PC-9 (cell line): Measurements from ENCODE around the gene LTK. TPM values are rescaled to one million over a fixed set of nuclear protein-coding genes. Genes with fewer than 3 reads are reported as not detected.

Experiments
- BruUV-seq: library from RNA; stranded (reverse); fragments of 400-500 nt; replicated peaks from 2 replicates; lab custom pipeline; 2021; lab: Mats Ljungman, UMichigan
- CTCF ChIA-PET: fragments of 300-600 bp; sonication (Branson Sonifier 250); formaldehyde crosslinking; loops from one replicate; lab custom pipeline; 2022; ENCODE audit warnings: antibody characterized with exemption; lab: Charles Lee
- POLR2A ChIA-PET: fragments of 300-600 bp; sonication (Branson Sonifier 250); formaldehyde crosslinking; loops from one replicate; lab custom pipeline; 2022; ENCODE audit warnings: antibody characterized with exemption; ENCODE audit not compliant: unreplicated experiment; lab: Charles Lee
- DNase-seq, 2 experiments: peaks; one replicate each; pipeline versions ENCODE4 v3.0.0 to v3.0.0-alpha.2; 2015 to 2022; ENCODE audit warnings: mixed read lengths in 1 of 2
- H2AFZ ChIP-seq: fragments of 200-600 bp; sonication (generic); 2 replicates; pipeline ENCODE4 v1.8.1; 2017; ENCODE audit warnings: antibody characterized with exemption
- H3F3A ChIP-seq: fragments of 200-600 bp; sonication (generic); 2 replicates; pipeline ENCODE4 v1.8.1; 2017; ENCODE audit warnings: antibody characterized with exemption, mild to moderate bottlenecking, low read depth; ENCODE audit not compliant: insufficient read depth
- H3K27ac ChIP-seq: fragments of 200-600 bp; sonication (generic); 2 replicates; pipeline ENCODE4 v1.6.1; 2016; ENCODE audit warnings: mixed run types
- H3K27me3 ChIP-seq: fragments of 200-600 bp; sonication (generic); 2 replicates; pipeline ENCODE4 v1.6.1; 2016; ENCODE audit warnings: low read depth, mixed run types; ENCODE audit not compliant: insufficient read depth
- H3K36me3 ChIP-seq: fragments of 200-600 bp; sonication (generic); 2 replicates; pipeline ENCODE4 v1.6.1; 2016; ENCODE audit warnings: low read depth, mixed run types
- H3K4me1 ChIP-seq: fragments of 200-600 bp; sonication (generic); replicated peaks from 2 replicates; pipeline ENCODE4 v1.6.1; 2016; ENCODE audit warnings: mixed run types; ENCODE audit not compliant: insufficient read depth
- H3K4me2 ChIP-seq: fragments of 200-600 bp; sonication (generic); 2 replicates; pipeline ENCODE4 v1.6.1; 2017; ENCODE audit warnings: mixed run types
- H3K4me3 ChIP-seq: fragments of 200-600 bp; sonication (generic); 2 replicates; pipeline ENCODE4 v1.6.1; 2016; ENCODE audit warnings: mixed run types
- H3K79me2 ChIP-seq: fragments of 200-600 bp; sonication (generic); 2 replicates; pipeline ENCODE4 v1.6.1; 2017; ENCODE audit warnings: low read depth, mixed run types
- H3K9me2 ChIP-seq: fragments of 200-600 bp; sonication (generic); 2 replicates; pipeline ENCODE4 v1.8.1; 2017; ENCODE audit warnings: mild to moderate bottlenecking; ENCODE audit not compliant: insufficient read depth
- H3K9me3 ChIP-seq: fragments of 200-600 bp; sonication (generic); 2 replicates; pipeline ENCODE4 v1.8.1; 2016; ENCODE audit warnings: low read depth; ENCODE audit not compliant: insufficient read depth
- H4K20me1 ChIP-seq: fragments of 200-600 bp; sonication (generic); 2 replicates; pipeline ENCODE4 v1.8.1; 2017; ENCODE audit not compliant: insufficient read depth
- CTCF ChIP-seq: fragments of 200-600 bp; sonication (generic); conservative IDR thresholded peaks from 2 replicates; pipeline ENCODE4 v1.6.1; 2017; ENCODE audit warnings: mixed run types, antibody characterized with exemption, mild to moderate bottlenecking, moderate library complexity
- EZH2 ChIP-seq: fragments of 200-600 bp; sonication (generic); IDR thresholded peaks from 2 replicates; pipeline ENCODE4 v1.8.0; 2017; ENCODE audit warnings: antibody characterized with exemption, low read depth
- intact Hi-C: fragments of 100-400 bp; cut with micrococcal nuclease; formaldehyde crosslinking; loops from one replicate; pipeline ENCODE4 v1.10.0; 2022; ENCODE audit not compliant: unreplicated experiment
- total RNA-seq: library from RNA; stranded (reverse); gene quantifications from 2 replicates; pipeline ENCODE4 v1.2.3, GENCODE V29; 2021

The LTK gene
- total RNA-seq, 1 experiment from 2014 or later: 0.11 TPM

- intact Hi-C loops: no loop called here
- Histone ChIP-seq H4K20me1 (no peaks in the 10 kb centered on the region), H2AFZ (no peak overlapping the region), H3K9me3 (no peaks in the 10 kb centered on the region), H3K4me2 (no peak overlapping the region), H3K79me2 (no peaks in the 10 kb centered on the region), H3K4me1 (no peaks in the 10 kb centered on the region), H3K4me3 (no peak overlapping the region), H3K36me3 (no peaks in the 10 kb centered on the region), H3K27me3 (no peaks in the 10 kb centered on the region), H3F3A (no peaks in the 10 kb centered on the region), H3K9me2 (no peaks in the 10 kb centered on the region), H3K27ac (no peak overlapping the region)
- ChIA-PET CTCF (no interaction called here), POLR2A (no interaction called here)
- TF ChIP-seq CTCF (no peak), EZH2 (no peak)
- DNase-seq: no peak
- BruUV-seq: no TSS peak
These were observed 12.3 kb downstream of the LTK start for GRCh38 chr15:41501191-41501917.

- no peaks in the 10 kb centered on the region for H3K36me3 ChIP-seq
- no peak overlapping the region for H3K4me2 ChIP-seq
- intact Hi-C loops: no loop called here
- no peak for DNase-seq
- BruUV-seq: no TSS peak
- H3F3A ChIP-seq: no peaks in the 10 kb centered on the region
- H3K27me3 ChIP-seq: no peaks in the 10 kb centered on the region
- H3K4me3 ChIP-seq: no peak overlapping the region
- no peaks in the 10 kb centered on the region for H4K20me1 ChIP-seq
- H3K79me2 ChIP-seq: no peaks in the 10 kb centered on the region
- CTCF ChIA-PET: no interaction called here
- no peak overlapping the region for H3K27ac ChIP-seq
- POLR2A ChIA-PET: no interaction called here
- no peaks in the 10 kb centered on the region for H3K4me1 ChIP-seq
- no peaks in the 10 kb centered on the region for H3K9me3 ChIP-seq
- TF ChIP-seq EZH2: no peak
- H3K9me2 ChIP-seq: no peaks in the 10 kb centered on the region
- no peak overlapping the region for H2AFZ ChIP-seq
These were observed 14.3 kb downstream of the LTK start for GRCh38 chr15:41499109-41499851.

- H2AFZ ChIP-seq: no peak overlapping the region
- DNase-seq: no peak
- H3K27ac ChIP-seq: no peak overlapping the region
- TF ChIP-seq CTCF: no peak
- H3K9me3 ChIP-seq: no peaks in the 10 kb centered on the region
- no peaks in the 10 kb centered on the region for H3K36me3 ChIP-seq
- BruUV-seq: no TSS peak
- no peak overlapping the region for H3K4me2 ChIP-seq
- H3K9me2 ChIP-seq: no peaks in the 10 kb centered on the region
- H3K4me3 ChIP-seq: no peak overlapping the region
- no peaks in the 10 kb centered on the region for H3K27me3 ChIP-seq
- ChIA-PET CTCF (no interaction called here), POLR2A (no interaction called here)
- H4K20me1 ChIP-seq: no peaks in the 10 kb centered on the region
- no peaks in the 10 kb centered on the region for H3F3A ChIP-seq
- no peaks in the 10 kb centered on the region for H3K4me1 ChIP-seq
- intact Hi-C loops: no loop called here
- H3K79me2 ChIP-seq: no peaks in the 10 kb centered on the region
These were observed 15.0 kb downstream of the LTK start for GRCh38 chr15:41498657-41499056.
